ENCODE measurements around the gene GATM. TPM values are rescaled to one million over a fixed set of nuclear protein-coding genes. Genes with fewer than 3 reads are reported as not detected.

GATM gene
- total and polyA plus RNA-seq, 10 donors, result 19.3 to 69.4 (median 37.6) TPM

GRCh38 chr15:45326741-45327140 is 51.6 kb downstream of the GATM start:
- no peaks in the 10 kb centered on the region for H3K36me3 ChIP-seq
- peaks cover 0 to 24% (median 0%) of the 10 kb centered on the region in 7 donors for H3K27me3 ChIP-seq (replicated peaks in 1 of 7)
- WGBS, 5 donors, result 68 to 85% (median 75%) methylated on average over 7 of the region's 7 CpGs
- TF ChIP-seq POLR2A (IDR thresholded peaks at IDR 0.05) (no peak), POLR2AphosphoS5 (IDR thresholded peaks at IDR 0.05) (no peak), CTCF (IDR thresholded peaks at IDR 0.05 in 8 of 11, conservative IDR thresholded peaks at IDR 0.05 in 3 of 11) (no peak)
- no peak for DNase-seq
- intact Hi-C loops (cut with DNase I; ENCODE audit: low total_unique reads), result no loop called here
- H3K4me3 ChIP-seq, result no peak overlapping the region
- H3K4me1 ChIP-seq, result no peaks in the 10 kb centered on the region
- H3K27ac ChIP-seq, result no peak overlapping the region
- no peaks in the 10 kb centered on the region for H3K9me3 ChIP-seq

GRCh38 chr15:45326280-45326679 is 52.1 kb downstream of the GATM start:
- Histone ChIP-seq H3K4me3 (no peak overlapping the region), H3K27ac (no peak overlapping the region), H3K27me3 (replicated peaks in 1 of 7) (peaks cover 0 to 24% (median 0%) of the 10 kb centered on the region in 7 donors), H3K4me1 (no peaks in the 10 kb centered on the region), H3K9me3 (no peaks in the 10 kb centered on the region), H3K36me3 (no peaks in the 10 kb centered on the region)
- intact Hi-C loops (cut with DNase I; ENCODE audit: low total_unique reads), result no loop called here
- no peak for DNase-seq
- WGBS, 5 donors, result 76 to 85% (median 79%) methylated on average over 5 of the region's 5 CpGs
- no peak for TF ChIP-seq POLR2A (IDR thresholded peaks at IDR 0.05)
- TF ChIP-seq POLR2AphosphoS5 (IDR thresholded peaks at IDR 0.05), result no peak
- no peak for TF ChIP-seq CTCF (IDR thresholded peaks at IDR 0.05 in 8 of 11, conservative IDR thresholded peaks at IDR 0.05 in 3 of 11)

DNA sequence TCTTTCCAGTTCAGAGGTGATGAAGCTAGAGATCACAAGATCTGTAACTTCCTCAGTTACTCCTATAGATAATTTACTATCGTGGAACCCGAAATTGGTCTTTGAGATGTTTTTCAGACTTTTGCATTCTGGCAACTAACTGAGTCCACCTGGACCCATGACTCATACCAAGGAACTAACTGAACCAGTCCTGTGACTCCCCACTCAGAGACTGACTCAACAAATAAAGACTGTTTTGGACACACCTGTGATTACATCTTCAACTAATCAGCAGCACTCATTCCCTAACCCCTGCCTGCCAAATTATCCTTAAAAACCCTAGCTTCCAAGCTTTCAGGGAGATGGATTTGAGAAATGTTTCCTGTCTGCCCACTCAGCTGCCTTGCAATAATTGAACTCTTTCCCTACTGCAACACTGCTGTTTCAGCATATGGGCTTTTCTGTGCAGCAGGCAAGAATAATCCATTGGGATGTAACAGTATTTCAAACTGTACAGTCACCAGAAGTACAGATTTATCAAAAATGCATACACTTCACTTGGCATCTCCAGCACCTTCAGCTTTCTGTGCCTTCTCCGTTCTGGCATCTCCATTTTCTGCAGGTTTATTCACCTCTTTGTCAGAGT is 57.7 kb downstream of the GATM start:
- intact Hi-C loops (cut with DNase I; ENCODE audit: low total_unique reads), result no loop called here
- Histone ChIP-seq H3K36me3 (no peaks in the 10 kb centered on the region), H3K27ac (no peak overlapping the region), H3K27me3 (replicated peaks in 1 of 7) (peaks cover 0 to 3% (median 0%) of the 10 kb centered on the region in 7 donors), H3K9me3 (no peaks in the 10 kb centered on the region), H3K4me1 (no peaks in the 10 kb centered on the region), H3K4me3 (no peak overlapping the region)
- TF ChIP-seq POLR2AphosphoS5 (IDR thresholded peaks at IDR 0.05) (no peak), POLR2A (IDR thresholded peaks at IDR 0.05) (no peak), CTCF (IDR thresholded peaks at IDR 0.05 in 8 of 11, conservative IDR thresholded peaks at IDR 0.05 in 3 of 11) (no peak)
- no peak for DNase-seq
- 68 to 90% (median 82%) methylated on average over 3 of the region's 3 CpGs for WGBS, 5 donors

DNA sequence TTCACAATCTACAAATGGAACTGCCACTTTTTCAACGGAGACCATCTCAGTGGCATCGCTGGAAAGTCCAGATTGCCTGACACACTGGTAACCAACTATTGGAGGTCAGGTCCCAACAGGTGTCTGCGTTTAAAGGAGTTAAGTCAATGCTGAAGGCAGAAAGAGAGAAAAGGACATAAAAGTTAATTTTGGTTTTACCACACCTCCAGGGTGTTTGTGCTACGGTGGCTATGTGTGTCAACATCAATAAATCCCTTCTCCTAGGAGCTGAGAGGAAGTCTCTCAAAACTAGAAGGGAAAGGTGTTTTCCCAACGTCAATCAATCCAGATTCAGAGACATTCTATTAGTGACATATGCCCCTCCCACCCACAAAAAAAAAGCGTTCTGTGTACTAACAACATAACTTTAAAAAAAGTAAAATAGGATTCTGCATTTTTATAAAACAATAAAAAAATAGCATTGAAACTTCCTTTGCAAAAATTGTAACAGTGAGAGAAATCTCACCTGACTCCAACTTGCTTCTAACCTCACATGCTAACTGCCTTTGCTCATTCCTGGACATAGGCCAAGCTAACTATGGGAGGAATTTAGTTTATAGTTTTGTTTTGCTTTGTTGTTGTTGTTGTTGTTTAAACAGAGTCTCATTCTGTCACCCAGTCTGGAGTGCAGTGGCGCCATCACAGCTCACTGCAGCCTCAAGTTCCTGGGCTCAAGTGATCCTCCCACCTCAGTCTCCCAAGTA is 58.7 kb downstream of the GATM start:
- no peaks in the 10 kb centered on the region for H3K9me3 ChIP-seq
- no peaks in the 10 kb centered on the region for H3K27me3 ChIP-seq (replicated peaks in 1 of 7)
- H3K36me3 ChIP-seq, result no peaks in the 10 kb centered on the region
- 74 to 89% (median 77%) methylated on average over 7 of the region's 7 CpGs for WGBS, 5 donors
- intact Hi-C loops (cut with DNase I; ENCODE audit: low total_unique reads), result no loop called here
- no peaks in the 10 kb centered on the region for H3K4me1 ChIP-seq
- DNase-seq, result no peak
- no peak overlapping the region for H3K4me3 ChIP-seq
- no peak overlapping the region for H3K27ac ChIP-seq
- no peak for TF ChIP-seq CTCF (IDR thresholded peaks at IDR 0.05 in 8 of 11, conservative IDR thresholded peaks at IDR 0.05 in 3 of 11)
- no peak for TF ChIP-seq POLR2A (IDR thresholded peaks at IDR 0.05)
- no peak for TF ChIP-seq POLR2AphosphoS5 (IDR thresholded peaks at IDR 0.05)
